HCT116 (cell line): ENCODE results near the gene SLC6A8. TPM values are rescaled to one million over a fixed set of nuclear protein-coding genes. Genes with fewer than 3 reads are reported as not detected.

ENCODE experiments used
- ATAC-seq: fragments of 200-7000 bp; cut with Tn5 transposase; 2 replicates; pipeline ENCODE4 v1.9.1; 2020; ENCODE audit warnings: mild to moderate bottlenecking, moderate library complexity
- Bru-seq: library from RNA; stranded (reverse); fragments of 400-500 nt; gene quantifications from one replicate; lab custom pipeline; 2021; lab: Mats Ljungman, UMichigan
- BruChase-seq, 2 experiments: library from RNA; stranded (reverse); fragments of 400-500 nt; gene quantifications; one replicate each; lab custom pipeline; 2021; lab: Mats Ljungman, UMichigan
- BruUV-seq: library from RNA; stranded (reverse); fragments of 400-500 nt; replicated peaks from 2 replicates; lab custom pipeline; 2021; lab: Mats Ljungman, UMichigan
- CTCF ChIA-PET: fragments of 300-600 bp; sonication (Branson Sonifier 250); formaldehyde crosslinking; loops from one replicate; lab custom pipeline; 2021; ENCODE audit warnings: antibody characterized with exemption; lab: Charles Lee
- POLR2A ChIA-PET: fragments of 300-600, 350-600 bp; sonication (Branson Sonifier 250); formaldehyde crosslinking; loops from one replicate; lab custom pipeline; 2021; ENCODE audit warnings: antibody characterized with exemption; lab: Charles Lee
- RAD21 ChIA-PET, 2 experiments: fragments of 300-600 bp; sonication (Branson Sonifier 250); formaldehyde crosslinking; loops; one replicate each; lab custom pipeline; 2023; ENCODE audit warnings: low total read pairs in 2 of 2; ENCODE audit not compliant: uncharacterized antibody in 2 of 2, unreplicated experiment in 2 of 2, low non-redundant PET in 1 of 2; lab: Charles Lee
- DNase-seq: peaks from one replicate; pipeline ENCODE4 v3.0.0-alpha.2; 2010; ENCODE audit warnings: low read depth, low spot score
- H2AFZ ChIP-seq: fragments of 200-600 bp; shearing (Covaris generic), sonication (generic); 2 replicates; pipeline ENCODE4 v1.6.1; 2017; ENCODE audit warnings: low read depth, mixed run types, mixed read lengths, antibody characterized with exemption, low read length; ENCODE audit not compliant: poor library complexity, severe bottlenecking
- H3K27ac ChIP-seq: 2 replicates; pipeline ENCODE4 v1.5.1; 2012; ENCODE audit warnings: low read depth, low read length
- H3K27me3 ChIP-seq: fragments of 200-600 bp; sonication (generic); 2 replicates; pipeline ENCODE4 v1.6.1; 2016; ENCODE audit warnings: mixed run types, low read length, mixed read lengths; ENCODE audit not compliant: insufficient read depth
- H3K36me3 ChIP-seq, 2 experiments: fragments of 200-500 bp in 1 of 2; fragments of 200-600 bp in 1 of 2; sonication (Bioruptor generic) in 1 of 2; sonication (generic) in 1 of 2; 2 replicates each; pipeline versions ENCODE4 v1.5.1 to v1.6.1; 2014 to 2016; ENCODE audit warnings: low read length in 2 of 2, inconsistent platforms in 1 of 2, mixed read lengths in 1 of 2, mixed run types in 1 of 2; ENCODE audit not compliant: insufficient read depth in 2 of 2, control insufficient read depth in 1 of 2
- H3K4me1 ChIP-seq, 2 experiments: fragments of 200-600 bp in 1 of 2; sonication (generic) in 1 of 2; 2 replicates each; pipeline versions ENCODE4 v1.5.1 to v1.6.1; 2012 to 2017; ENCODE audit warnings: low read length in 2 of 2, inconsistent platforms in 1 of 2, mild to moderate bottlenecking in 1 of 2, mixed read lengths in 1 of 2, mixed run types in 1 of 2, moderate library complexity in 1 of 2; ENCODE audit not compliant: insufficient read depth in 2 of 2, control insufficient read depth in 1 of 2
- H3K4me2 ChIP-seq: fragments of 200-600 bp; sonication (generic); 2 replicates; pipeline ENCODE4 v1.6.1; 2017; ENCODE audit warnings: mixed run types, low read length, mixed read lengths
- H3K4me3 ChIP-seq, 2 experiments: fragments of 200-600 bp in 1 of 2; sonication (generic) in 1 of 2; replicated peaks in 1 of 2; 2 replicates each; pipeline ENCODE4 v1.5.1; 2011 to 2016; ENCODE audit warnings: low read length in 2 of 2, control low read depth in 1 of 2, low read depth in 1 of 2, mild to moderate bottlenecking in 1 of 2, mixed read lengths in 1 of 2, mixed run types in 1 of 2
- H3K79me2 ChIP-seq: fragments of 200-600 bp; sonication (generic); 2 replicates; pipeline ENCODE4 v1.6.1; 2017; ENCODE audit warnings: mild to moderate bottlenecking, mixed run types, low read length, moderate library complexity, mixed read lengths; ENCODE audit not compliant: insufficient read depth
- H3K9ac ChIP-seq: fragments of 200-600 bp; sonication (generic); 2 replicates; pipeline ENCODE4 v1.6.1; 2016; ENCODE audit warnings: low read length, mixed read lengths
- H3K9me2 ChIP-seq: fragments of 200-600 bp; sonication (generic), shearing (Covaris generic); 2 replicates; pipeline ENCODE4 v1.6.1; 2017; ENCODE audit warnings: mixed run types, mild to moderate bottlenecking, moderate library complexity; ENCODE audit not compliant: insufficient read depth
- H3K9me3 ChIP-seq, 2 experiments: fragments of 200-500 bp in 1 of 2; fragments of 200-600 bp in 1 of 2; sonication (Bioruptor generic) in 1 of 2; sonication (generic) in 1 of 2; 2 replicates each; pipeline ENCODE4 v1.6.1; 2014 to 2017; ENCODE audit warnings: low read length in 2 of 2, mixed read lengths in 2 of 2, inconsistent platforms in 1 of 2, low read depth in 1 of 2, mild to moderate bottlenecking in 1 of 2, mixed run types in 1 of 2, moderate library complexity in 1 of 2; ENCODE audit not compliant: control insufficient read depth in 1 of 2, insufficient read depth in 1 of 2
- H4K20me1 ChIP-seq: fragments of 200-600 bp; sonication (generic), shearing (Covaris generic); 2 replicates; pipeline ENCODE4 v1.6.1; 2017; ENCODE audit warnings: mixed run types, mild to moderate bottlenecking, moderate library complexity; ENCODE audit not compliant: insufficient read depth
- CTCF ChIP-seq, 3 experiments: fragments of 200-600 bp in 1 of 3; sonication (generic) in 1 of 3; IDR thresholded peaks in 2 of 3; conservative IDR thresholded peaks in 1 of 3; 2 replicates each; pipeline ENCODE4 v1.5.1; 2012 to 2017; ENCODE audit warnings: low read depth in 2 of 3, low read length in 2 of 3, antibody characterized with exemption in 1 of 3, borderline replicate concordance in 1 of 3, control low read depth in 1 of 3, mild to moderate bottlenecking in 1 of 3, mixed read lengths in 1 of 3, mixed run types in 1 of 3, moderate library complexity in 1 of 3; ENCODE audit not compliant: insufficient read depth in 1 of 3
- POLR2AphosphoS5 ChIP-seq: IDR thresholded peaks from 2 replicates; pipeline ENCODE4 v1.6.1; 2011; ENCODE audit warnings: mild to moderate bottlenecking, low read depth, low read length, moderate library complexity
- TCF7L2 ChIP-seq: IDR thresholded peaks from 2 replicates; pipeline ENCODE4 v1.7.0; 2011; ENCODE audit warnings: borderline replicate concordance, inconsistent platforms; ENCODE audit not compliant: insufficient read depth, insufficient read length; ENCODE audit errors: extremely low read depth
- YY1 ChIP-seq: IDR thresholded peaks from 2 replicates; pipeline ENCODE4 v1.6.1; 2011; ENCODE audit warnings: low read length, low read depth, moderate library complexity, mild to moderate bottlenecking; ENCODE audit not compliant: insufficient replicate concordance; ENCODE audit errors: extremely low read depth
- ZNF274 ChIP-seq: fragments of 200-500 bp; sonication (Bioruptor generic); IDR thresholded peaks from 2 replicates; pipeline ENCODE4 v1.6.1; 2014; ENCODE audit warnings: mild to moderate bottlenecking, low read depth, low read length, inconsistent platforms
- intact Hi-C: fragments of 100-400 bp; cut with micrococcal nuclease; formaldehyde crosslinking; loops from 2 replicates; pipeline ENCODE4 v1.10.0; 2022
- long read RNA-seq: library from polyadenylated mRNA; unstranded; transcript quantifications from one replicate; pipeline ENCODE4 v2.0.0, GENCODE V29; 2021; ENCODE audit not compliant: unreplicated experiment
- polyA plus RNA-seq: library from polyadenylated mRNA; unstranded; fragments of >200 nt; gene quantifications from 2 replicates; pipeline ENCODE4 v1.2.1, GENCODE V29; 2012; ENCODE audit warnings: missing spikeins
- total RNA-seq: library from RNA; stranded (reverse); gene quantifications from one replicate; pipeline ENCODE4 v1.2.1, GENCODE V29; 2021; ENCODE audit not compliant: unreplicated experiment
- TF ChIP-seq, protein P1 (sequence below): IDR thresholded peaks from 2 replicates; pipeline ENCODE4 v1.6.1; 2012

SLC6A8 gene
- total RNA-seq (101 TPM), Bru-seq, nascent RNA (percentile 65 among the genes with signal in this experiment), BruChase-seq, experiment 1, labeled RNA remaining after a 6-hour chase (percentile 96 among the genes with signal in this experiment), BruChase-seq, experiment 2, labeled RNA remaining after a 2-hour chase (percentile 90 among the genes with signal in this experiment)
- 73.3 and 82.9 TPM in 2 replicates for polyA plus RNA-seq
- long read RNA-seq, transcript SLC6A8-201 (13 exons, 3,763 nt), result major isoform, 30 of 104 reads
- long read RNA-seq, partial matches to known transcripts, result 68 of 104 reads
- long read RNA-seq, other reads (novel, unspliced or antisense), result 6 of 104 reads

GRCh38 chrX:153687121-153688039 is at the start of gene SLC6A8:
SLC6A8 (plus strand) TSS chrX:153687926; CDS start chrX:153688575, 649 bp downstream.
- H3K27ac ChIP-seq, result peak within 1 kb of the TSS; percentile 74; the same call in 1 of the 2 replicates
- peaks cover 22% of the 10 kb centered on the region for H3K79me2 ChIP-seq
- BruUV-seq, result no TSS peak
- peaks cover 4 to 24% of the 10 kb centered on the region in 2 experiments; a peak in 3 of 4 replicates for H3K4me1 ChIP-seq
- RAD21 ChIA-PET, result interaction anchor here in 1 of 2 experiments (0.7 kb wide), 1 partner anchor 794 kb away, joined by 5 read pairs; no protein-coding TSS in a partner anchor
- intact Hi-C loops, result no loop called here
- POLR2A ChIA-PET, result no interaction called here
- no peaks in the 10 kb centered on the region for H4K20me1 ChIP-seq
- peak in 2 of 3 experiments; percentile 19 to 32; a peak in 2 of 6 replicates for TF ChIP-seq CTCF (IDR thresholded peaks at IDR 0.05 in 2 of 3, conservative IDR thresholded peaks at IDR 0.05 in 1 of 3; ENCODE audit: borderline replicate concordance in 1 of 3, insufficient read depth in 1 of 3, low read depth in 2 of 3, low read length in 2 of 3)
- TF ChIP-seq YY1, result no peak
- no peak for TF ChIP-seq ZNF274
- no peak for TF ChIP-seq TCF7L2
- TF ChIP-seq POLR2AphosphoS5, result peak; percentile 81
- TF ChIP-seq, protein P1, sequence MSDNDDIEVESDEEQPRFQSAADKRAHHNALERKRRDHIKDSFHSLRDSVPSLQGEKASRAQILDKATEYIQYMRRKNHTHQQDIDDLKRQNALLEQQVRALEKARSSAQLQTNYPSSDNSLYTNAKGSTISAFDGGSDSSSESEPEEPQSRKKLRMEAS, result no peak
- no peaks in the 10 kb centered on the region for H3K9me2 ChIP-seq
- CTCF ChIA-PET, result interaction anchor here (1.2 to 1.4 kb wide), 2 partner anchors 18 to 21 kb away, joined by 5 to 7 read pairs; no protein-coding TSS in a partner anchor
- DNase-seq (peak; percentile 27), ATAC-seq (peak; percentile 61)
- peak within 1 kb of the TSS; percentile 40 to 54 for H3K4me3 ChIP-seq
- H3K4me2 ChIP-seq, result peak within 1 kb of the TSS; percentile 65
- H3K9me3 ChIP-seq, result no peaks in the 10 kb centered on the region
- peak within 1 kb of the TSS; percentile 63 for H3K9ac ChIP-seq
- no peaks in the 10 kb centered on the region for H3K27me3 ChIP-seq
- no peaks in the 10 kb centered on the region for H3K36me3 ChIP-seq
- no peak within 1 kb of the TSS for H2AFZ ChIP-seq
